Upper lobe of left lung (tissue), 4 donors: Measurements from ENCODE around the gene DEPDC5.

Experiments
- CTCF ChIP-seq, 6 experiments: fragments of 450-650 bp in 4 of 6; fragments of 200-600 bp in 2 of 6; sonication (generic) in 2 of 6; IDR thresholded peaks; one replicate each; pipeline ENCODE4 v1.5.1; 2016 to 2019; ENCODE audit warnings: antibody characterized with exemption in 6 of 6
- EP300 ChIP-seq, 4 donors: sonication (generic); formaldehyde crosslinking; IDR thresholded peaks; one replicate each; pipeline ENCODE4 v1.5.1; 2017; ENCODE audit warnings: antibody characterized with exemption in 4 of 4, control low read depth in 2 of 4
- POLR2A ChIP-seq, 4 donors: fragments of 450-650 bp; IDR thresholded peaks; one replicate each; pipeline ENCODE4 v1.5.1; 2016 to 2017; ENCODE audit warnings: antibody characterized with exemption in 4 of 4, mild to moderate bottlenecking in 2 of 4
- POLR2AphosphoS5 ChIP-seq, 2 donors: sonication (generic); formaldehyde crosslinking; IDR thresholded peaks; one replicate each; pipeline ENCODE4 v1.5.1; 2017; ENCODE audit warnings: antibody characterized with exemption in 2 of 2

GRCh38 chr22:31927562-31927961, 173.7 kb downstream of the DEPDC5 start:
- no peak for TF ChIP-seq CTCF (IDR thresholded peaks at IDR 0.05)
- no peak for TF ChIP-seq EP300 (IDR thresholded peaks at IDR 0.05)
- TF ChIP-seq POLR2A (IDR thresholded peaks at IDR 0.05) = no peak
- no peak for TF ChIP-seq POLR2AphosphoS5 (IDR thresholded peaks at IDR 0.05)
